K562 (cell line): ENCODE measurements around the gene SERPINE2. TPM values are rescaled to one million over a fixed set of nuclear protein-coding genes. Genes with fewer than 3 reads are reported as not detected.

ENCODE experiments used
- HMG20A ChIP-seq: fragments of 450-650 bp; formaldehyde crosslinking; conservative IDR thresholded peaks from 2 replicates; pipeline ENCODE4 v1.4.0; 2020; ENCODE audit warnings: mild to moderate bottlenecking, mixed read lengths
- ILK ChIP-seq: fragments of 450-650 bp; IDR thresholded peaks from 2 replicates; pipeline ENCODE4 v1.6.1; 2016; ENCODE audit warnings: missing genetic modification characterization, low read depth, mild to moderate bottlenecking, missing compliant biosample characterization, moderate library complexity, borderline replicate concordance
- JUN ChIP-seq, 2 experiments: sonication (generic) in 1 of 2; formaldehyde crosslinking in 1 of 2; IDR thresholded peaks; 2 replicates each; pipeline versions ENCODE4 v1.6.1 to v1.8.0; 2012 to 2022; ENCODE audit warnings: borderline replicate concordance in 2 of 2, mild to moderate bottlenecking in 2 of 2, improper control_type of control experiment in 1 of 2, low read depth in 1 of 2, low read length in 1 of 2, missing genetic modification reagents in 1 of 2
- LCOR ChIP-seq: sonication (generic); formaldehyde crosslinking; IDR thresholded peaks from 2 replicates; pipeline ENCODE4 v1.8.0; 2022; ENCODE audit warnings: mild to moderate bottlenecking, missing genetic modification reagents
- MECOM ChIP-seq: fragments of 250-450 bp; sonication (Bioruptor Pico); IDR thresholded peaks from 2 replicates; pipeline ENCODE4 v1.8.0; 2022; ENCODE audit warnings: inconsistent platforms
- MLLT1 ChIP-seq, 2 experiments: fragments of 450-650 bp; IDR thresholded peaks; 2 replicates each; pipeline ENCODE4 v1.6.1; 2016
- NCOA2 ChIP-seq, 2 experiments: fragments of 450-650 bp; IDR thresholded peaks; 2 replicates each; pipeline ENCODE4 v1.6.1; 2018; ENCODE audit warnings: mild to moderate bottlenecking in 2 of 2, moderate library complexity in 1 of 2; ENCODE audit not compliant: partially characterized antibody in 2 of 2
- NR2F6 ChIP-seq: fragments of 450-650 bp; formaldehyde crosslinking; IDR thresholded peaks from 2 replicates; pipeline ENCODE4 v1.4.0; 2020; ENCODE audit warnings: mild to moderate bottlenecking
- PCBP1 ChIP-seq: fragments of 200-400 bp; formaldehyde crosslinking; IDR thresholded peaks from 2 replicates; pipeline ENCODE4 v1.6.1; 2018; ENCODE audit warnings: mild to moderate bottlenecking, low read depth, low read length; ENCODE audit not compliant: poor library complexity, severe bottlenecking
- PREB ChIP-seq: sonication (generic); formaldehyde crosslinking; IDR thresholded peaks from 2 replicates; pipeline ENCODE4 v1.8.1; 2023; ENCODE audit warnings: mild to moderate bottlenecking, missing genetic modification reagents
- RBM15 ChIP-seq: fragments of 200-400 bp; formaldehyde crosslinking; IDR thresholded peaks from 2 replicates; pipeline ENCODE4 v1.6.1; 2018; ENCODE audit warnings: mild to moderate bottlenecking, low read length, moderate library complexity; ENCODE audit not compliant: insufficient read depth
- SMAD3 ChIP-seq: fragments of 450-650 bp; formaldehyde crosslinking; conservative IDR thresholded peaks from 2 replicates; pipeline ENCODE4 v1.4.0; 2020; ENCODE audit warnings: mild to moderate bottlenecking
- THAP12 ChIP-seq: fragments of 250-450 bp; sonication (Bioruptor Pico); IDR thresholded peaks from 2 replicates; pipeline ENCODE4 v1.9.0; 2021; ENCODE audit warnings: mild to moderate bottlenecking, inconsistent platforms
- ZBTB1 ChIP-seq: sonication (generic); formaldehyde crosslinking; IDR thresholded peaks from 2 replicates; pipeline ENCODE4 v1.8.1; 2023; ENCODE audit warnings: missing genetic modification reagents, low read depth, mild to moderate bottlenecking, borderline replicate concordance
- ZNF134 ChIP-seq: fragments of 250-450 bp; sonication (Bioruptor Pico); conservative IDR thresholded peaks from 2 replicates; pipeline ENCODE4 v1.4.0; 2020
- ZNF3 ChIP-seq: fragments of 250-450 bp; sonication (Bioruptor Pico); IDR thresholded peaks from 2 replicates; pipeline ENCODE4 v1.5.0; 2021; ENCODE audit warnings: mild to moderate bottlenecking, moderate library complexity
- ZNF583 ChIP-seq: fragments of 250-450 bp; sonication (Bioruptor Pico); IDR thresholded peaks from 2 replicates; pipeline ENCODE4 v1.4.0; 2020
- polyA plus RNA-seq, 8 experiments: library from polyadenylated mRNA; depleted of rRNA in 4 of 8; stranded (reverse) in 5 of 8; unstranded in 3 of 8; fragments of >200 nt; fragmentation: Nextera tagmentation in 2 of 8; fragmentation: Illumina TruSeq in 1 of 8; extraction: Ambion mirVana in 2 of 8; extraction: Trizol in 1 of 8; gene quantifications; 2 replicates each; pipeline versions ENCODE4 v1.2.1 to v1.2.3, GENCODE V29; 2011 to 2014; ENCODE audit warnings: inconsistent platforms in 1 of 8, missing spikeins in 1 of 8
- total RNA-seq, 7 experiments: library from RNA; depleted of rRNA in 6 of 7; stranded (reverse); fragments of >200 nt in 6 of 7; fragmentation: Illumina TruSeq in 2 of 7; extraction: Trizol in 2 of 7; gene quantifications; 2 replicates each; pipeline versions ENCODE4 v1.2.1 to v1.2.3, GENCODE V29; 2011 to 2021; ENCODE audit warnings: low replicate concordance in 1 of 7
- TF ChIP-seq, protein P1 (sequence below): fragments of 250-450 bp; sonication (Bioruptor Pico); IDR thresholded peaks from 2 replicates; pipeline ENCODE4 v1.8.0; 2022; ENCODE audit warnings: moderate library complexity, mild to moderate bottlenecking, inconsistent platforms
- TF ChIP-seq, protein P2 (sequence below), 2 experiments: fragments of 250-450 bp in 1 of 2; fragments of 450-650 bp in 1 of 2; sonication (Bioruptor Pico) in 1 of 2; IDR thresholded peaks; 2 replicates each; pipeline versions ENCODE4 v1.6.1 to v1.8.0; 2016 to 2021; ENCODE audit warnings: mild to moderate bottlenecking in 2 of 2, moderate library complexity in 2 of 2, missing compliant biosample characterization in 1 of 2, missing genetic modification characterization in 1 of 2

SERPINE2 gene
- total and polyA plus RNA-seq, 9 of the 15 experiments (the other 6 are each of a cell fraction or from before 2014, with no cell fraction given), result 0.03 to 0.16 (median 0.13) TPM; not detected in 6

DNA sequence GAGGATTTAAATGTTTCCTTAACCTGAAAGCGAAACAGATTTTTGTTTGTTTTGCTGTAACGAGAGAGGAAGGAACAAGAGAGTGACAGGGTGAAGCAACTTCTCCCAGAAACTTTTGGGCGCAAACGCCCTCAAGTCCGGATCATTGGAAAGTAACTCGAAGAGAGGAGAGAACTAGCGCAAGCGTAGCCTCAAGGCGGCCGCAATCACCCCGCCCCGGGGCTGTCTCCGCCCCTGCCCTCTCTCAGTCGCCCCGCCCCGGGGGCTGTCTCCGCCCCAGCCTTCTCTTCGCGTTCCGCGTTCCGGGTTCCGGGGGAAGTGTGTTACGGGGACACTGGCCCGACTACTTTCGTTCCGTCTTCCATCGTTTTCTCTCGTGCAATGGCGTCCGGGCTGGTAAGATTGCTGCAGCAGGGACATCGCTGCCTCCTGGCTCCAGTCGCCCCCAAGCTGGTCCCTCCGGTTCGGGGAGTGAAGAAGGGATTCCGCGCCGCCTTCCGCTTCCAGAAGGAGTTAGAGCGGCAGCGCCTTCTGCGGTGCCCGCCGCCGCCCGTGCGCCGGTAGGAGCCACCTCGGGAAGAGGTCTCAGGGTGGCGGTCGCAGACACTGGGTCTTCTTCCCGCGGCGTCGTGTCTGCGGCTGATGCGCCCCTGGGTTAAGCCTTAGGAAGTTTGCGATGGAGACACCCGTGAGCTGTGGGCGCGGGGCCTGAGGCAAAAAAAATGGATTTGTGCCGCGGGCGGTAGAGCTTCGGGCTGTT lies 81.8 kb downstream of the SERPINE2 start, which contains the start of gene MRPL44 (continued):
- TF ChIP-seq, protein P1, sequence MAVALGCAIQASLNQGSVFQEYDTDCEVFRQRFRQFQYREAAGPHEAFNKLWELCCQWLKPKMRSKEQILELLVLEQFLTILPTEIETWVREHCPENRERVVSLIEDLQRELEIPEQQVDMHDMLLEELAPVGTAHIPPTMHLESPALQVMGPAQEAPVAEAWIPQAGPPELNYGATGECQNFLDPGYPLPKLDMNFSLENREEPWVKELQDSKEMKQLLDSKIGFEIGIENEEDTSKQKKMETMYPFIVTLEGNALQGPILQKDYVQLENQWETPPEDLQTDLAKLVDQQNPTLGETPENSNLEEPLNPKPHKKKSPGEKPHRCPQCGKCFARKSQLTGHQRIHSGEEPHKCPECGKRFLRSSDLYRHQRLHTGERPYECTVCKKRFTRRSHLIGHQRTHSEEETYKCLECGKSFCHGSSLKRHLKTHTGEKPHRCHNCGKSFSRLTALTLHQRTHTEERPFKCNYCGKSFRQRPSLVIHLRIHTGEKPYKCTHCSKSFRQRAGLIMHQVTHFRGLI (CRISPR knock-in tag), result no peak
- TF ChIP-seq HMG20A (CRISPR knock-in tag) (no peak), JUN (IDR thresholded peaks at IDR 0.05; ENCODE audit: borderline replicate concordance, low read depth, low read length) (no peak), JUN (CRISPR knock-in tag; IDR thresholded peaks at IDR 0.05; ENCODE audit: borderline replicate concordance) (no peak), RBM15 (no peak), PCBP1 (no peak), NR2F6 (no peak), ZNF583 (CRISPR knock-in tag) (no peak), ZNF3 (CRISPR knock-in tag) (no peak), ZNF134 (no peak), LCOR (CRISPR knock-in tag) (peak; percentile 71; the same call in 1 of the 2 replicates), ZBTB1 (no peak), ILK (tag) (no peak), MLLT1 (IDR thresholded peaks at IDR 0.05) (no peak), SMAD3 (CRISPR knock-in tag) (no peak), MECOM (CRISPR knock-in tag) (no peak), THAP12 (peak; percentile 55; the same call in 1 of the 2 replicates), NCOA2 (IDR thresholded peaks at IDR 0.05; ENCODE audit: partially characterized antibody in 2 of 2) (no peak), PREB (CRISPR knock-in tag) (no peak)
- TF ChIP-seq, protein P2, sequence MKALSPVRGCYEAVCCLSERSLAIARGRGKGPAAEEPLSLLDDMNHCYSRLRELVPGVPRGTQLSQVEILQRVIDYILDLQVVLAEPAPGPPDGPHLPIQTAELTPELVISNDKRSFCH (CRISPR knock-in tag; IDR thresholded peaks at IDR 0.05), result no peak
- TF ChIP-seq, protein P2 (tag; IDR thresholded peaks at IDR 0.05), result peak; percentile 69; the same call in 1 of the 2 replicates
